ENCODE measurements around the gene DNAJA2. TPM values are rescaled to one million over a fixed set of nuclear protein-coding genes. Genes with fewer than 3 reads are reported as not detected.

Gene DNAJA2
- total RNA-seq, 4 donors from 2014 or later = 65.7 to 97.0 (median 72.0) TPM

DNA sequence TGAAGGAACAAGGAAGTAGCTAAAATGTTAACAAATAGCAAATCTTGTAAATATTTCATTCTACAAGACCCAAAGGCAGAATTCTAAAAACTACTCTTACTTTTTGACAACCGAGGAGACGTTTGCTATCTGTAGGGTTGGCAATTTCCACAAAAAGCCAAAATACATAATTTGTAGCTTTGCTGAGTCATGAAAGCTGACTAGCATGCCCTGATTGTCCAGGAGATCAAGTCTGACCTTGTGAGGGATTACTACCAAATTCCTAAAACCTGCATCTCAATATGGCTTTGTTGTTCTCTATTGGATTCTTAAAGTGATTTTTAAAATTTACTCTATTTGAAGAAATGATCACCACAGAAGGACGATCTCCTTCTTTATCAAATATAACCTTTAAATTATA, 10.8 kb downstream of the DNAJA2 start:
- Histone ChIP-seq H3K9me3 (no peaks in the 10 kb centered on the region), H3K36me3 (peaks cover 10 to 100% of the 10 kb centered on the region in 2 donors), H3K27ac (peak overlapping the region in 1 of 4 donors; percentile 54), H3K4me1 (peaks cover 5 to 29% (median 7%) of the 10 kb centered on the region in 3 donors), H3K27me3 (no peaks in the 10 kb centered on the region), H3K4me3 (no peak overlapping the region)
- ATAC-seq = no peak
- WGBS, 2 donors (ENCODE audit: low coverage in 1 of 2) = 53 to 66% methylated on average over 3 of the region's 3 CpGs
- TF ChIP-seq EP300 (IDR thresholded peaks at IDR 0.05) (no peak), POLR2A (IDR thresholded peaks at IDR 0.05) (no peak), POLR2AphosphoS5 (IDR thresholded peaks at IDR 0.05) (no peak)
- TF ChIP-seq, protein P1, sequence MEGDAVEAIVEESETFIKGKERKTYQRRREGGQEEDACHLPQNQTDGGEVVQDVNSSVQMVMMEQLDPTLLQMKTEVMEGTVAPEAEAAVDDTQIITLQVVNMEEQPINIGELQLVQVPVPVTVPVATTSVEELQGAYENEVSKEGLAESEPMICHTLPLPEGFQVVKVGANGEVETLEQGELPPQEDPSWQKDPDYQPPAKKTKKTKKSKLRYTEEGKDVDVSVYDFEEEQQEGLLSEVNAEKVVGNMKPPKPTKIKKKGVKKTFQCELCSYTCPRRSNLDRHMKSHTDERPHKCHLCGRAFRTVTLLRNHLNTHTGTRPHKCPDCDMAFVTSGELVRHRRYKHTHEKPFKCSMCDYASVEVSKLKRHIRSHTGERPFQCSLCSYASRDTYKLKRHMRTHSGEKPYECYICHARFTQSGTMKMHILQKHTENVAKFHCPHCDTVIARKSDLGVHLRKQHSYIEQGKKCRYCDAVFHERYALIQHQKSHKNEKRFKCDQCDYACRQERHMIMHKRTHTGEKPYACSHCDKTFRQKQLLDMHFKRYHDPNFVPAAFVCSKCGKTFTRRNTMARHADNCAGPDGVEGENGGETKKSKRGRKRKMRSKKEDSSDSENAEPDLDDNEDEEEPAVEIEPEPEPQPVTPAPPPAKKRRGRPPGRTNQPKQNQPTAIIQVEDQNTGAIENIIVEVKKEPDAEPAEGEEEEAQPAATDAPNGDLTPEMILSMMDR (IDR thresholded peaks at IDR 0.05) = no peak

DNA sequence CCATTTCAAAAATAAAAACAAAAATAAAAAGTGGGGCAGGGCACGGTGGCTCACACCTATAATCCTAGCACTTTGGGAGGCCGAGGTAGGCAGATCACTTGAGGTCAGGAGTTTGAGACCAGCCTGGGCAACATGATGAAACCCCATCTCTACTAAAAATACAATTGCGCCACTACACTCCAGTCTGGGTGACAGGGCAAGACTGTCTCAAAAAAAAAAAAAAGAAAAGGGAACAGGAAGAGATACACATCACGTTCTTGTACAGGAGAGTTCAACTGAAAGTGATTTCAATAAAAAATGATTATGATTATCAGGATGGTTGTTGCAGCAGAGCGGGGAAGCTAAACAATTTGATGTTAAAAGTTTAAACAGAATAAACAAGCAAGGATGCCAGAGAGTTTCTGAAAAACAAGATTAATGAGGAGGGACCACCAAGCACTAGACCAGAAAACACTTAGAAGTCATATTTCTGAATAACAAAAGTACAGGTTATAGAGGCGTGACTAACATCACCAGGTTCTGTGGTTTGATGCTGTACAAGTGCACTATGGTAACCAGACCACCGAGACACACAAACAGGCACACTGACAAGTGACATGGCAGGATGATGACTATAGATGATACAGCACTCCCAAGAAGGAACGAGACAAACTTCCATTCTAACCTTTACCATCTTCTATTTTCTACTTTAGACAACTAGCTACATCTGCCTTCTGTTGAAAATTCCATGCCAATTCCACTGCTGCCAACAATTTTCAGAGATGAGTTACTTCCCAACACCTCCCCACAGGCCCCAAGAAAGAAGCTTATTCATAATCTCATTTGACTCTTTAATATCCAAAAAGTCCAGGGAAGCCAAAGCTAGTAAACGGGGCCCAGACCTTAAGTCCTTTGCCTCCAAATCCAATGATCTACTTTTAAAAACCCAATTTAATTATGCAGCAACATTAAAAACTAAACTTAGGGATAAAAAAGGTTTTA, 11.8 kb downstream of the DNAJA2 start:
- peaks cover 5 to 29% (median 7%) of the 10 kb centered on the region in 3 donors for H3K4me1 ChIP-seq
- 36 to 55% methylated on average over 6 to 8 of the region's 9 CpGs for WGBS, 2 donors (ENCODE audit: low coverage in 1 of 2)
- H3K4me3 ChIP-seq = no peak overlapping the region
- no peak for ATAC-seq
- peaks cover 6 to 100% of the 10 kb centered on the region in 2 donors for H3K36me3 ChIP-seq
- H3K27me3 ChIP-seq = no peaks in the 10 kb centered on the region
- H3K9me3 ChIP-seq = no peaks in the 10 kb centered on the region
- H3K27ac ChIP-seq = peak overlapping the region in 2 of 4 donors; percentile 53 to 54
- TF ChIP-seq POLR2A (IDR thresholded peaks at IDR 0.05) (no peak), POLR2AphosphoS5 (IDR thresholded peaks at IDR 0.05) (no peak)

DNA sequence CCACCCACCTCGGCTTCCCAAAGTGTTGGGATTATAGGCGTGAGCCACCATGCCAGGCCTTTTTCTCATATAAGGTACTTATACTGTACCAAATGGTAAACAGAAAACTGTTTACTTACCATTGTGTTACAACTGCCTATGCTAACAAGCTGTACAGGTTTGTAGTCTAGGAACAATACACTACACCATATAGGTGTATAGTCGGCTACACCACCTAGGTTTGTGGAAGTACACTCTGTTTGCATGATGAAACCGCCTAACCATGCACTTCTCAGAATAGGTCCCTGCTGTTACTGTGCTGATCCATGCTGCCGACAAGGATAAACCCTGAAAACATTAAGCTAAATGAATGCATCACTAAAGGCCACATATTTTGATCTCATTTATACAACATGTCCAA, 18.9 kb downstream of the DNAJA2 start:
- TF ChIP-seq POLR2A (IDR thresholded peaks at IDR 0.05) (no peak), POLR2AphosphoS5 (IDR thresholded peaks at IDR 0.05) (no peak), EP300 (IDR thresholded peaks at IDR 0.05) (no peak)
- TF ChIP-seq, protein P1 (IDR thresholded peaks at IDR 0.05) = no peak
- ATAC-seq = no peak
- H3K9me3 ChIP-seq = no peaks in the 10 kb centered on the region
- H3K36me3 ChIP-seq = peaks cover 3 to 55% of the 10 kb centered on the region in 2 donors
- WGBS, 2 donors (ENCODE audit: low coverage in 1 of 2) = 50 to 65% methylated on average over 3 of the region's 5 CpGs
- H3K27me3 ChIP-seq = no peaks in the 10 kb centered on the region
- H3K4me3 ChIP-seq = no peak overlapping the region
- no peak overlapping the region for H3K27ac ChIP-seq
- H3K4me1 ChIP-seq = peaks cover 0 to 4% (median 0%) of the 10 kb centered on the region in 3 donors

DNA sequence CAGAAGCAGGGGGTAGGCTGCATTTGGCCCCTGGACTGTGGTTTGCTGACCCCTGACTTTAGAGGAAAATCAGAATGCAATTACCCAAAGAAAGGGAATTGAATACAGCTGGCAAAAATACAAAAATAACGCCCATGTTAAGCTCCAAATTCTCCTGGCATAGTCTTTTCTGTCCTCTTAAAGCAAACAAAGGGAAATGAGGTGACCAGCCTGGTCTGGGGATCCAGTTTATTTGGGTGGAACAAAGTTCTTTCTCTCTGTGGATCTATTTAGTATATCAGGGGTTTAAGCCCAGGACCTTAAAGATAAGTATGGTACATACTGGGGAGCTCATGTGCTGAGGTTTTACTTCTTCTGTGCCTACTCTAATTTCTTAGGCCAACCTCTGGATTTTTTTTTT, 23.5 kb downstream of the DNAJA2 start:
- ATAC-seq = no peak
- no peaks in the 10 kb centered on the region for H3K9me3 ChIP-seq
- no peak overlapping the region for H3K27ac ChIP-seq
- H3K4me3 ChIP-seq = no peak overlapping the region
- peaks cover 0 to 10% of the 10 kb centered on the region in 2 donors for H3K36me3 ChIP-seq
- H3K4me1 ChIP-seq = peaks cover 0 to 4% (median 0%) of the 10 kb centered on the region in 3 donors
- H3K27me3 ChIP-seq = no peaks in the 10 kb centered on the region
- 38 to 78% methylated on average over 1 of the region's 1 CpG for WGBS, 2 donors (ENCODE audit: low coverage in 1 of 2)
- TF ChIP-seq, protein P1 (IDR thresholded peaks at IDR 0.05) = no peak
- no peak for TF ChIP-seq POLR2A (IDR thresholded peaks at IDR 0.05)
- TF ChIP-seq EP300 (IDR thresholded peaks at IDR 0.05) = no peak
- no peak for TF ChIP-seq POLR2AphosphoS5 (IDR thresholded peaks at IDR 0.05)

DNA sequence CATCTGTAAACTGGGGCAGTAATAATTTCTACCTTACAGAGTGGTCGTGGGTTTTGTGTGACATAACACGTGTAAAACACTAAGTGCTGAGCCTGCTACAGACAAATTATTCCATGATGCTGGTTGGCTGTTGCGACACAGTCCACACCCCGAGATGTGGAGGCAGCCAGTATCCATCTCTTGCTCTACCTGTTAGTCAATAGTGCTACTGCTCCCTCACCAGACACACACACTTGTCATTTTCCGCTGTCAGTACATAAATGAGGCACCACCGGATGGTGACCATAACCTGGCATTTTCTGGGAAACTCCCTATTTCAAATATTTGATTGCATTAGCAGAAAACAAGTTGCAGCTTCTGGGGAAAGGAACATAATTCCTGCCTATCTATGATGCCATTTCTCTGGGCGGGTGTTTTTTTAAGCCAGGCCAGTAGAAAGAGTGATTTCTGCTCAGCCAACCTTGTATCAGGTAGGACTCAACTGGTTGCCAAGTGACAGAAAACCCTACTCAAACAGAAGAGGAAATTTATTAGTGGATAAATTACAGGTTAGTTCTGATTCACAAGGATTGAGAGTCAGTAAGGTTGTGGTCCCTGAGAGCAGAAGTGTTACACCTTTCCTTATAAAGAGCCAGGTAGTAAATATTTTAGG, 24.1 kb downstream of the DNAJA2 start:
- Histone ChIP-seq H3K27me3 (no peaks in the 10 kb centered on the region), H3K36me3 (peaks cover 0 to 3% of the 10 kb centered on the region in 2 donors), H3K4me3 (no peak overlapping the region), H3K9me3 (no peaks in the 10 kb centered on the region), H3K4me1 (no peaks in the 10 kb centered on the region), H3K27ac (no peak overlapping the region)
- 84 to 100% methylated on average over 2 to 7 of the region's 7 CpGs for WGBS, 2 donors (ENCODE audit: low coverage in 1 of 2)
- no peak for TF ChIP-seq POLR2AphosphoS5 (IDR thresholded peaks at IDR 0.05)
- TF ChIP-seq, protein P1 (IDR thresholded peaks at IDR 0.05) = no peak
- TF ChIP-seq POLR2A (IDR thresholded peaks at IDR 0.05) = no peak
- no peak for TF ChIP-seq EP300 (IDR thresholded peaks at IDR 0.05)
- ATAC-seq = no peak
